ENCODE results near the gene RNF213.

Gene RNF213

GRCh38 chr17:80422981-80423380, 162.3 kb downstream of the RNF213 start:
- no peak for DNase-seq

GRCh38 chr17:80423536-80424225, 163.0 kb downstream of the RNF213 start:
- no peak for DNase-seq

- DNase-seq: no peak
Measured at GRCh38 chr17:80424261-80424660, 163.6 kb downstream of the RNF213 start.

- no peak for DNase-seq
Measured at GRCh38 chr17:80424878-80425765, 164.5 kb downstream of the RNF213 start.

GRCh38 chr17:80425835-80426426, 165.3 kb downstream of the RNF213 start:
- no peak for DNase-seq

- DNase-seq: peak; percentile 90
Measured at GRCh38 chr17:80426671-80427326, 166.1 kb downstream of the RNF213 start.

- DNase-seq: no peak
Measured at GRCh38 chr17:80427366-80428282, 167.0 kb downstream of the RNF213 start.

- no peak for DNase-seq
Measured at GRCh38 chr17:80428363-80428762, 167.7 kb downstream of the RNF213 start.

GRCh38 chr17:80428796-80429195, 168.1 kb downstream of the RNF213 start:
- DNase-seq: no peak

GRCh38 chr17:80429356-80430275, 169.0 kb downstream of the RNF213 start:
- no peak for DNase-seq

- DNase-seq: no peak
Measured at GRCh38 chr17:80430446-80431245, 170.0 kb downstream of the RNF213 start.

- no peak for DNase-seq
Measured at GRCh38 chr17:80431246-80432195, 170.9 kb downstream of the RNF213 start.

- no peak for DNase-seq
Measured at GRCh38 chr17:80432350-80432955, 171.8 kb downstream of the RNF213 start.

GRCh38 chr17:80432961-80433550, 172.4 kb downstream of the RNF213 start:
- no peak for DNase-seq

GRCh38 chr17:80433916-80434666, 173.4 kb downstream of the RNF213 start:
- DNase-seq: no peak

- DNase-seq: no peak
Measured at GRCh38 chr17:80437532-80437931, 176.9 kb downstream of the RNF213 start.

- no peak for DNase-seq
Measured at GRCh38 chr17:80438806-80439205, 178.2 kb downstream of the RNF213 start.
